HepG2 (cell line): ENCODE results near the gene BHLHE41. TPM values are rescaled to one million over a fixed set of nuclear protein-coding genes. Genes with fewer than 3 reads are reported as not detected.

Source experiments
- ATAC-seq: fragments of 200-7000 bp; cut with Tn5 transposase; 3 replicates; pipeline ENCODE4 v1.9.1; 2020; ENCODE audit warnings: mild to moderate bottlenecking, moderate library complexity
- BruUV-seq: library from RNA; stranded (reverse); fragments of 400-500 nt; replicated peaks from 2 replicates; lab custom pipeline; 2021; lab: Mats Ljungman, UMichigan
- CTCF ChIA-PET: fragments of 300-600 bp; formaldehyde crosslinking; extraction: SDS; loops from one replicate; lab custom pipeline; 2021; ENCODE audit warnings: low total read pairs, inconsistent platforms, low intra/inter-chr PET ratio; lab: Yijun Ruan, JAX
- POLR2A ChIA-PET: fragments of 350-600 bp; sonication (Branson Sonifier 250); formaldehyde crosslinking; loops from one replicate; lab custom pipeline; 2020; ENCODE audit warnings: antibody characterized with exemption, inconsistent platforms; lab: Yijun Ruan, JAX
- DNase-seq: peaks from one replicate; pipeline ENCODE4 v3.0.0-alpha.2; 2015; ENCODE audit warnings: low spot score
- FAIRE-seq: peaks from 3 replicates; lab custom pipeline; 2011; peaks lifted over from hg19 to GRCh38; lab: Jason Lieb, UNC
- H2AFZ ChIP-seq: one replicate; pipeline ENCODE4 v1.6.1; 2011; ENCODE audit warnings: low read length, inconsistent platforms
- H3K27ac ChIP-seq: fragments of 300-600 bp; 3 replicates; pipeline ENCODE4 v1.8.0; 2011; ENCODE audit warnings: mixed run types, mild to moderate bottlenecking, mixed read lengths, low read length, inconsistent platforms; ENCODE audit not compliant: insufficient read depth; ENCODE audit errors: extremely low read length
- H3K27me3 ChIP-seq, 2 experiments: fragments of 200-600 bp in 1 of 2; 2 replicates in 1 of 2; 3 replicates in 1 of 2; pipeline versions ENCODE4 v1.6.0 to v1.8.0; 2011; ENCODE audit warnings: low read length in 2 of 2, mild to moderate bottlenecking in 2 of 2, moderate library complexity in 2 of 2, inconsistent platforms in 1 of 2; ENCODE audit not compliant: insufficient read depth in 2 of 2, control insufficient read depth in 1 of 2
- H3K36me3 ChIP-seq, 2 experiments: fragments of 200-600 bp in 1 of 2; replicated peaks in 1 of 2; 2 replicates in 1 of 2; 3 replicates in 1 of 2; pipeline versions ENCODE4 v1.5.1 to v1.8.0; 2011; ENCODE audit warnings: low read length in 2 of 2, inconsistent platforms in 1 of 2; ENCODE audit not compliant: insufficient read depth in 2 of 2, control insufficient read depth in 1 of 2
- H3K4me1 ChIP-seq: 2 replicates; pipeline ENCODE4 v1.5.1; 2012; ENCODE audit warnings: low read length, inconsistent platforms; ENCODE audit not compliant: insufficient read depth
- H3K4me2 ChIP-seq: 2 replicates; pipeline ENCODE4 v1.6.0; 2011; ENCODE audit warnings: low read depth, low read length, inconsistent platforms
- H3K4me3 ChIP-seq, 3 experiments: fragments of 200-600 bp in 1 of 3; sonication (generic), shearing (Covaris generic) in 1 of 3; replicated peaks in 1 of 3; 2 replicates each; pipeline ENCODE4 v1.5.1; 2011 to 2016; ENCODE audit warnings: low read length in 3 of 3, inconsistent platforms in 2 of 3, low read depth in 2 of 3, mild to moderate bottlenecking in 2 of 3, control low read depth in 1 of 3, mixed read lengths in 1 of 3; ENCODE audit not compliant: insufficient read depth in 1 of 3
- H3K79me2 ChIP-seq: one replicate; pipeline ENCODE4 v1.6.1; 2011; ENCODE audit warnings: low read length, inconsistent platforms; ENCODE audit not compliant: insufficient read depth
- H3K9ac ChIP-seq: 2 replicates; pipeline ENCODE4 v1.6.0; 2011; ENCODE audit warnings: mild to moderate bottlenecking, low read depth, low read length, inconsistent platforms; ENCODE audit not compliant: insufficient read depth
- H3K9me3 ChIP-seq: 2 replicates; pipeline ENCODE4 v1.5.1; 2012; ENCODE audit warnings: mild to moderate bottlenecking, low read length
- H4K20me1 ChIP-seq: 2 replicates; pipeline ENCODE4 v1.6.0; 2011; ENCODE audit warnings: inconsistent platforms, mild to moderate bottlenecking, low read length, moderate library complexity; ENCODE audit not compliant: insufficient read depth
- ARID5B ChIP-seq: IDR thresholded peaks from 2 replicates; pipeline ENCODE4 v1.4.0; 2020; ENCODE audit warnings: mild to moderate bottlenecking, missing genetic modification reagents
- BRCA1 ChIP-seq: sonication (generic); formaldehyde crosslinking; IDR thresholded peaks from 2 replicates; pipeline ENCODE4 v1.4.0; 2020; ENCODE audit warnings: missing genetic modification reagents
- CEBPB ChIP-seq: IDR thresholded peaks from 2 replicates; pipeline ENCODE4 v1.6.1; 2011; ENCODE audit warnings: low read depth, low read length, improper control_type of control experiment, borderline replicate concordance
- TEAD3 ChIP-seq: optimal IDR thresholded peaks from 2 replicates; pipeline ENCODE3; 2016; ENCODE audit warnings: borderline replicate concordance
- WGBS: methylation state at CpG from one replicate; pipeline ENCODE4 v1.1.6; 2017; ENCODE audit warnings: low lambda C conversion rate; 5-methylcytosine and 5-hydroxymethylcytosine counted together
- in situ Hi-C: cut with HindIII; loops from 2 replicates; pipeline ENCODE4 v1.10.0; 2017; ENCODE audit warnings: low pct_unique_long_range_greater_than_20kb; ENCODE audit not compliant: extremely low pct_ligation_motif_present
- intact Hi-C: fragments of 100-400 bp; cut with micrococcal nuclease; formaldehyde crosslinking; loops from one replicate; pipeline ENCODE4 v1.10.0; 2022; ENCODE audit not compliant: unreplicated experiment
- polyA plus RNA-seq, 8 experiments: library from polyadenylated mRNA; depleted of rRNA in 3 of 8; stranded (reverse) in 7 of 8; unstranded in 1 of 8; fragments of >200 nt; fragmentation: Illumina TruSeq in 4 of 8; extraction: Trizol in 4 of 8; gene quantifications; 2 replicates each; pipeline versions ENCODE4 v1.2.1 to v1.2.3, GENCODE V29; 2011 to 2016; ENCODE audit warnings: low read depth in 4 of 8, missing spikeins in 1 of 8, mixed read lengths in 1 of 8; ENCODE audit not compliant: insufficient read depth in 1 of 8
- total RNA-seq, 5 experiments: library from RNA; depleted of rRNA; stranded (reverse); fragments of >200 nt; fragmentation: Illumina TruSeq; extraction: Trizol; gene quantifications; 2 replicates each; pipeline ENCODE4 v1.2.3, GENCODE V29; 2016; ENCODE audit warnings: low read depth in 1 of 5

The BHLHE41 gene
- total and polyA plus RNA-seq, 2 of the 13 experiments (the other 11 are each of a cell fraction or from before 2014, with no cell fraction given): 0.03 TPM; not detected in 1

DNA sequence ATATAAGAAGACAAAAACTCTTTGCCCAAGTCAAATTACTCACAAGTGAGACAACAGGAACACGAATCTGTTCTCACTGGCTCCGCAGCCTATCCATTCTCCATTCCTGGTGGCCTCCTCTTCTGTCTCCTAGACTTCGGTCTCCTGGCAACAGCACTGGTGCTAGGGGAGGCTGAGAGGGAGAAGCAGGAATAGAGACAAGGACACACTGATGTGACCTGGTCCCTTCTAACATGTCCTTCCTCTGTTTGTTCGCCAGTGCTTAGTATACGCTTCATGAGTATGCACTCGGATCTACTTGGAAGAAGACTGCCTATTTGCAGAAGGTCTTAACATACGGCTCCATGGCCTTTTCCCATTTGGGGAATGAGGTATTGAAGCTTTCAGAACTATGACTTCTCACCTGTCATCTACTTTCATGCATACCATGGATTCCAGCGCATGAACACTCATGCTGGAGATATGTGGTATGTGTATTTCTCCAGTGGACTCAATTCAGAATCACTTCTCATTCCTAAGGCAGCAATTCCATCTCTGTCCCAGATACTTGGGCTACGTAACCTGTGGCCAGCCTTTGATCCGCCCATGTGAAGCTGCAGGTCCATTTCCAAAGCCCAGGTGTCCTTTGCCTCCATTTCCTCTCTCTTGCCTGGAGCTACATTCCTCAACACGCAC lies 33.9 kb downstream of the BHLHE41 start:
- TF ChIP-seq TEAD3 (CRISPR knock-in tag) (peak; percentile 70), CEBPB (no peak)
- Histone ChIP-seq H3K4me1 (peaks cover 5% of the 10 kb centered on the region), H3K36me3 (no peaks in the 10 kb centered on the region), H2AFZ (no peak overlapping the region), H3K79me2 (no peaks in the 10 kb centered on the region), H3K27me3 (no peaks in the 10 kb centered on the region), H3K4me2 (no peak overlapping the region), H3K9me3 (no peaks in the 10 kb centered on the region), H3K9ac (no peak overlapping the region), H3K27ac (no peak overlapping the region), H4K20me1 (no peaks in the 10 kb centered on the region), H3K4me3 (no peak overlapping the region)
- FAIRE-seq (no peak), DNase-seq (peak; percentile 7), ATAC-seq (no peak)
- 50% methylated on average over 11 of the region's 11 CpGs for WGBS
- in situ Hi-C loops (no loop called here), intact Hi-C loops (no loop called here)
- no TSS peak for BruUV-seq
- ChIA-PET POLR2A (no interaction called here), CTCF (no interaction called here)

DNA sequence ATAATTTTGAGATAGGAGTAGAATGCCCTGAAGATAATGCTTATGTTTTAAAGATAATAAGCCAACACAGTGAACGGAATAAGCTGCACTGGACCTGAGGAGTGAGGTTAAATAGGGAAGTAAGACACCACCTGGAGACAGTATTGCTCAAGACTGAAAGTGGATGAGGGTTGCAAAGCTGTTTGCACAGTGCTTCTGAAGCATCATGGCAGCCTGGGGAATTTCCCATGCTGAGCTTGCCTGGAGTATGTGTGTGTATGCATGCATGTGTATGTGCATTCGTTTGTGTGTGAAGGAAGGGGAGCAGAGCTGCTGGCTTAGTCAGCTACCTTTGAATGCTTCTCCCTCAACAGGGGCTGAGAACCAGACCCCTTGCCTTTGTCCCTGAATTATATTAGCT lies 35.8 kb downstream of the BHLHE41 start:
- no peak overlapping the region for H3K4me3 ChIP-seq
- no peak overlapping the region for H3K9ac ChIP-seq
- no peak overlapping the region for H2AFZ ChIP-seq
- no peaks in the 10 kb centered on the region for H3K9me3 ChIP-seq
- H3K79me2 ChIP-seq: no peaks in the 10 kb centered on the region
- H3K36me3 ChIP-seq: no peaks in the 10 kb centered on the region
- in situ Hi-C loops (no loop called here), intact Hi-C loops (no loop called here)
- H3K4me2 ChIP-seq: no peak overlapping the region
- ATAC-seq (no peak), FAIRE-seq (no peak), DNase-seq (no peak)
- 2% methylated on average over 2 of the region's 2 CpGs for WGBS
- TF ChIP-seq ARID5B (CRISPR knock-in tag) (no peak), BRCA1 (no peak)
- ChIA-PET POLR2A (no interaction called here), CTCF (no interaction called here)
- H3K27me3 ChIP-seq: no peaks in the 10 kb centered on the region
- H3K27ac ChIP-seq: no peak overlapping the region
- BruUV-seq: no TSS peak
- no peaks in the 10 kb centered on the region for H3K4me1 ChIP-seq
- H4K20me1 ChIP-seq: no peaks in the 10 kb centered on the region
